Measurements from ENCODE around the gene SEH1L.
"Not testable (repeated sequence)": the region's sequence is repeated elsewhere in the genome, so short reads cannot be mapped to it uniquely, and the experiment has no call there.

SEH1L gene

DNA sequence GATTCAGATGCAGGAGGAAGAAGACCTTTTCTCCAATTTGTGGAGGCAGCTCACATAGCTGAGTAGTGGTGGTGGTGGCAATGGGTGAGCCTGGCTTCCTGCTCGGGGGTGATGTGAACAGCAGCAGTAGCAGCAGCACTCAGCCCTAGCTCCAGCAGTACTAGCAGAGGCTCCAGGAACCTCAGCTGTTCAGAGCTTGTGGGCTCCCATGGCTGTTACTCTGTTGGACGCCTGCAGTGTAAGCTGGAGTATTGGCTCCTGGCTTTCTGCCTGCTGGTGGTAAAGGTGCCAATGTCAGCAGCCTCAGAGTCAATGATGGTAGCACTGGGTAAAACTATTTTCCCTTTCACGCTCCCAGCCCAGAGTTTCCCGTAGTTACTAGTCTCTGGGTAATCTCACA, 3.1 kb upstream of the SEH1L start:
- DNase-seq, result peak; percentile 25

- peak; percentile 87 for DNase-seq
Observed at GRCh38 chr18:12946549-12947284, 1.1 kb upstream of the SEH1L start.

DNA sequence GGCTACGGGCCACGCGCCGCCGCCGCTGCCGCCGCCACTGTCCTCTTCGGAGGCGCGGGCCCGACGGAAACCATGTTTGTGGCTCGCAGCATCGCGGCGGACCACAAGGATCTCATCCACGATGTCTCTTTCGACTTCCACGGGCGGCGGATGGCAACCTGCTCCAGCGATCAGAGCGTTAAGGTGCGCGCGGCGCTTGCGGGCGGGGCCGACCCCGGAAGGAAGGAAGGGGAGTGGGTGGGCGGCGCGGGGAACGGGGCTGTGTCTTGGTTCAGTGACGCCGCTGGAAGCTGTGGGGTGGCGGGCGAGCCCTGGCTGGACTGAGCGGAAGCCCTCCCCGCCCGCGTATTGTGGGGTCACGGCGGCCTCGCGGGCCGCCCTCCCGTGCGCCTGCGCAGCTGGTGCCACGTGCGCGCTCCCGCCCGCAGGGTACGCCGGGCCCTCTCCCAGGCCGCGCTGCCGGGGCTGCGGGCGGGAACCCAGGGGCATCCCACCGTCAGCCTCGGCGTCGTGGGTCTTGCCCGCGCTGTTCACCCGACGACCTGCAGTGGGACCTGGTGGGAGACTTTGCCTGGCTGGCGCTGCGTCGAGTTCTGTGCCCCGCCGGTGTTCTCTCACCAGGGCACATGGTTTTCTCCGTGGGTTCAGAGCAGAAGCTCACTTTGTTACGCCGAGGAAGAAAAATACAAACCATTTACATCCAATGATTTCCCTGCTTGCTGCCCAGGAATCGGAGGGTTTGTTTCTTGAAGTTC, 416 bp downstream of the SEH1L start:
- peak; percentile 99 for DNase-seq

DNA sequence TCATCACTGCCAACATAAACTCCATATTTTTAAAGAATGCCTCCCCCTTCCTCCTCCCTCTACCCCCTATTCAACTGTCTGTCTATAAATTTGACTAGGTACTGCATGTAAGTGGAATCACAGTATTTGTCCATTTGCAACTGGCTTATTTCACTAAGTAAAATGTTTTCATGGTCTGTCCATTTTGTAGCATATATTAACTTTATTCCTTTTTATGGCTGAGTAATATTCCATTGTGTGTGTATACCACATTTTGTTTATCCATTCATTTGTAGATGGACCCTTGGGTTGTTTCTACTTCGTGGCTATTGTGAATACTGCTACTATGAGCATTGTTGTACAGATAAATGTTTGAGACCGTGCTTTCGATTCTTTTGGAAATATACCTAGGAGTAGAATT, 10.7 kb downstream of the SEH1L start:
- no peak for DNase-seq

DNA sequence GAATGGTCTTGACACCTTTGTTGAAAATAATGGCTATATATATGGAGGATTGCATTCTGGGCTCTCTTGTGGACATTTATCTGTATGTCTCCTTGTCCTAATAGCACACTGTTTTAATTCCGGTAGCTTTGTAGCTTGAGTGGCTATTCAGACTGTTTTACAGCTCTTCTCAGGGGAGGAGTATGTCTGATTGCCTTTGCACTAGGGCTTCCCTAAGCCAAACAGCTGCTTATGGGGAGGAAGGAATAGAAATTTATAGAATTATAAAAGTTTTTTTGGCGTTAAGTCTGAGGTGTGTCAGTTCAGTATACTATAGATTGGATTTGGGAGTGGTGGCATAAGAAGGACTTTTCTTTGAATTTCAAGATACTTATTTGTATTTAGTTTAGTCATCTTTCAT, 12.6 kb downstream of the SEH1L start:
- no peak for DNase-seq

DNA sequence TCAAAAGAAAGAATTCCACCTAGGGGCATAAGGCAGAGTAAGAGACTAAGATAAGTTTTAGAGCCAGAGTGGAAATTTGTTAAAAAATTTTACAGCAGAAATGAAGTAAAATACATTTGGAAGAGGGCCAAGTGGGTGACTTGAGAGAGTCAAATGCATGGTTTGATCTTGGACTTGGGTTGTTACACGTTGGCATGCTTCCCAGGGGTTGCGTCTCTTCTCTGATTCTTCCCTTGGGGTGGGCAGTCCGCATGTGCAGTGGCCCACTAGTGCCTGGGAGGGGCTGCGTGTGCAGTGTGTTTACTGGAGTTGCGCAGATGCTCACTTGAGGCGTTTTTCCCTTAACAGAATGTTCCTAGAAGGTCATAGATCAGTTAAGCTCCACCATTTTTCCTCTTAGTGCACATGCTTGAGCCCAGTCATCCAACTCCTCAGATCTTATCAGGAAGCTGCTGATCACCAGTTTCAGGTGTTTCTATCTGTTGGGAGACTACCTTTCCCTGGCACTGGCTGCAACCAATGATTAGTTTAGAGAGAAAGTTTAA, 13.1 kb downstream of the SEH1L start:
- DNase-seq, result no peak

DNA sequence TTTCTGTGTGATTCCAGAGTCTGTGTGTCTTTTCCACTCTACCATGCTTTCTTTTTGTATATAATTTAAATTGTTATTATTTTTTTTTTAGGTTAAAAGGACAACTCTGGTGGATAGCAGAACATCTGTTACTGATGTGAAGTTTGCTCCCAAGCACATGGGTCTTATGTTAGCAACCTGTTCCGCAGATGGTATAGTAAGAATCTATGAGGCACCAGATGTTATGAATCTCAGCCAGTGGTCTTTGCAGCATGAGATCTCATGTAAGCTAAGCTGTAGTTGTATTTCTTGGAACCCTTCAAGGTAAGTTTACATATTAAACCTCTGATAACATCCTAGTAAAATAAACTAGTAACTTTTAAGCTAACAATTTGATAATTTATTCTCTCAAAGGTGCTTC, 15.3 kb downstream of the SEH1L start:
- DNase-seq, result no peak

DNA sequence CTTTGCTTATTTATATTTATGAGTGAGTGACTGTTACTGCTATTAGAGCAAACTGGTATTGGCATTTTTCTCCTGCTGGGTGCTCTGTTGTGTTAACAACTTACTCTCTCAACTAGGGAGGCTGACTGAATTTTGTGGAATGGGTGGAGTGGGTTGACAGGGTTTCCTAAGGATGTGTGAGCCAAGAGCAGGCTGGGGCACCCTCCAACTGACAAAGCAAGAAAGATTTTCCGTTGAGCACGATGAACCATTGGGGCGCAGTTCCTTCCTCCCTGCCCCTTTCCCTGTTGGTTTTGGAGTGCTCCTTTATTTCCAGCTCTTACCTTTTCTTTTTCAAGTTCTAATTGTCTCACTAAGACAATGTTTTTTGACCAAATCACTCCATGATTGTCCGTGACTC, 20.3 kb downstream of the SEH1L start:
- DNase-seq, result no peak

DNA sequence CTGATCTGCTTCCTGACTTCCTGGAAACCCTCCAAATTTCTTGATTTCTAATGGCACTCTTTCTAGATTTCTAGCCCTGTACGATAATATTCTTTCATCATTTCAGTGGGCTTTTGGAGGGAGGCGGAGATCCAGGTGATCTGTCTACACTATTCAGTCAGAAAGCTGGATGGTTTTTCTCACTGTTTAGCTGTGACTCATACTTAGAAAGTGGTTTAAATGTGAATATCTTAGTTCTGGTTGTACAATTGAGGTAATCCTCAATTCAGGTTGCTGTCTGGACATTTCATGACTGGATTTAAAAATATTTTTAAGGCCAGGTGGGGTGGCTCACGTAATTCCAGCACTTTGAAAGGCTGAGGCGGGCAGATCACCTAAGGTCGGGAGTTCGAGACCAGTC, 20.8 kb downstream of the SEH1L start:
- no peak for DNase-seq

GRCh38 chr18:12973562-12974213, 25.9 kb downstream of the SEH1L start:
- no peak for DNase-seq

GRCh38 chr18:12975488-12975887, 27.7 kb downstream of the SEH1L start:
- DNase-seq, result no peak

DNA sequence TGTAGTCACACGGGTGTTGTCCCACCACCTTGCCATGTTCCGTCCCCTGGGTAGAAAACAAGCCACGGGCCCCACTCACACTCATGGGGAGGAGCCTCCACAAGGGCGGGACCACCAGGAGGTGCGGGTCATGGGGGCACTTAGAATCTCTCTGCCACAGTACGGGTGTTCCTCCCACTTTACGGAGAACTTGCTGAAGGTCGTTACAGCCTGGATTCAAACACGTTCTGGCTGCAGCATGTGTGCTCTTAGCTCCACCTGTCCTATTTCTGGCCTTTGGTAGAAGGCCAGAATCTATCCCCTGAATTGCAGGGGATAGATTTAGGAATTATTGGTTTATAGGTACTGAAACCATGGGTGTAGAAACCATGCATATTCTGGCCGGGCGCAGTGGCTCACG, 28.5 kb downstream of the SEH1L start:
- DNase-seq, result no peak

DNA sequence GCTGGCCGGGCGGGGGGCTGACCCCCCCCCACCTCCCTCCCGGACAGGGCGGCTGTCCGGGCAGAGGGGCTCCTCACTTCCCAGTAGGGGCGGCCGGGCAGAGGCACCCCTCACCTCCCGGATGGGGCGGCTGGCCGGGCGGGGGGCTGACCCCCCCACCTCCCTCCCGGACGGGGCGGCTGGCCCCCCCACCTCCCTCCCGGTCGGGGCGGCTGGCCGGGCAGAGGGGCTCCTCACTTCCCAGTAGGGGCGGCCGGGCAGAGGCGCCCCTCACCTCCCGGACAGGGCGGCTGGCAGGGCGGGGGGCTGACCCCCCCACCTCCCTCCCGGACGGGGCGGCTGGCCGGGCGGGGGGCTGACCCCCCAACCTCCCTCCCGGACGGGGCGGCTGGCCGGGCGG, 32.3 kb downstream of the SEH1L start:
- not testable (repeated sequence) for DNase-seq

DNA sequence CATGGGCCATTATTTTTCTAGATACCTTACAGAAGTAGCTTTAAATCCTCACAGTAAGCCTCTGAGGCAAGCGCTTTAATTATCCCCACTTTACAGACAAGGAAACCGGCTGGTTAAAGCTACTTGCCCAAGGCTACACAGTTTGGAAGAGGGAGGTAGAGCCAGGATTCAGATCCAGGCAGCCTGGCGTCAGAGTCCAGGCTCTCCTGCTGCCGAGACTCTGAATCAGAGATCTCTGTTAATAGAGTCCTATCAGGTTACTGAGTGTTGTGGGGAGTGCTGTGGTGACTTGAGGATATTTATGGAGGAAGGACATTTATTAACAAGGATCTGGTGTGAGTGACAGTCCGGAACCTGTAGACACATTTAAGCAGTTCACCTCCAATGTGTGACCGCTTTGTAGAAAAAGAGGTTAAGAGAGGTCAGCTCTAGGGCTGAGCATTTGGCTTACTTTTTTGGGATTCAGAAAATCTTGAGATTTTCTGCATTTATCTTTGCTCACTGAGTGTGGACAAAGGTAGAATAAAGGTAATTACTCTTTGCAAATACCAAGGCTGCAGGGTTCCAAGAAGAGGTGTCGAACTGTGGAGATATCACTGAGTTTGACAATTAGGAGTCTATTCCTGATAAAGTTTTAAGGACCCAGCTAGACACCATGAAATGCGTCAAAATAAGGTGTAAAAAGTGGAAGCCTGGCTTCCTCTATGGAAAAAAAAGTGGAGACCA, 41.7 kb downstream of the SEH1L start:
- peak; percentile 41 for DNase-seq

- DNase-seq, result no peak
Observed at GRCh38 chr18:12990123-12990475, 42.3 kb downstream of the SEH1L start.

- no peak for DNase-seq
Observed at GRCh38 chr18:12990641-12990966, 42.8 kb downstream of the SEH1L start.

GRCh38 chr18:12990967-12991820, 43.4 kb downstream of the SEH1L start, which contains the start of gene CEP192:
Gene CEP192, plus strand, starts transcription at chr18:12991362. Its CDS starts 8,063 bp downstream, at chr18:12999425.
- peak; percentile 100 for DNase-seq

DNA sequence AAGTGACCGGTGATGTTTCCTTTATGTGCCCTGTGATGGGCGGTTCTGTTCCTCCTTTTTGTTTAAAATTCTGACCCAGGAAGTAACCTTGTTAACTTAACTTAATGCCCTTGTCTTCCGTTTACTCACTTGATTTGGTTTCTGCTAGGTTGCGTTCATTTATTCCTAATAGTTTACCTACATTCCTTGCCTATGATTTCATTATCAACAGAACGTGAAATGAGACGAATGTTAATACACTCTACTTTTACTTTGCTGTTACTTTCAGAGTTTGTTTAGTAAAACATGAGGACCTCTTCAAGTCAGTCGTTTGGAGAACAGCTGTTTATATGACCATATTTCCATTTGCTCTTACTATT, 44.0 kb downstream of the SEH1L start:
- no peak for DNase-seq

DNA sequence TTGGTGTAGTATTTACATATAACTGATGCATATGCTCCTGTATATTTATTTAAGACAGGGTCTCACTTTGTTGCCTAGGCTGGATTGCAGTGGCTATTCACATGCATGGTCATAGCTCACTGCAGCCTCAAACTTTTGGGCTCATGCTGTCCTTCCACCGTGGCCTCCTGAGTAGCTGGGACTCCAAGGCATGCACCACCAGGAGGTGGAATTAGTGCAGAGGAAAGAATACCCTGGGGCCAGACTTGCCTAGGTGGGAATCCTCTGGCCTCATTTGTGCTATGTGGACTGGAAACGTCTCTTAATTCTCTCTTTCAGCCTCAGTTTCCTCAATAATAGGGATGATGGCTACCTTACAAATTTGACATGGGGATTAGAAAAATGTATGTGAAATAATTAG, 45.6 kb downstream of the SEH1L start:
- DNase-seq, result no peak

GRCh38 chr18:12995424-12995823, 47.6 kb downstream of the SEH1L start:
- DNase-seq, result no peak

- no peak for DNase-seq
Observed at GRCh38 chr18:12995952-12996477, 48.2 kb downstream of the SEH1L start.
